Tibial nerve (tissue), 4 donors: ENCODE measurements around the gene TMEM147. TPM values are rescaled to one million over a fixed set of nuclear protein-coding genes. Genes with fewer than 3 reads are reported as not detected.

Source experiments
- DNase-seq, 2 donors: peaks; one replicate each; pipeline ENCODE4 v3.0.0-alpha.2; 2019; ENCODE audit warnings: low spot score in 2 of 2
- H3K27ac ChIP-seq, 4 donors: fragments of 200-600 bp; sonication (generic) in 3 of 4; one replicate each; pipeline ENCODE4 v1.5.1; 2017 to 2019; ENCODE audit warnings: mild to moderate bottlenecking in 1 of 4
- H3K27me3 ChIP-seq, 2 donors: fragments of 200-600 bp; sonication (generic) in 1 of 2; one replicate each; pipeline versions ENCODE4 v1.5.1 to v1.6.0; 2017 to 2019
- H3K36me3 ChIP-seq, 3 donors: fragments of 200-600 bp; sonication (generic); one replicate each; pipeline ENCODE4 v1.5.1; 2018 to 2019
- H3K4me1 ChIP-seq, 4 donors: fragments of 200-600 bp; sonication (generic) in 3 of 4; one replicate each; pipeline ENCODE4 v1.5.1; 2017 to 2019
- H3K4me3 ChIP-seq, 4 donors: fragments of 200-600 bp; sonication (generic) in 3 of 4; one replicate each; pipeline ENCODE4 v1.5.1; 2017 to 2019; ENCODE audit warnings: mild to moderate bottlenecking in 1 of 4, moderate library complexity in 1 of 4
- H3K9me3 ChIP-seq, 4 donors: fragments of 200-600 bp; sonication (generic) in 3 of 4; one replicate each; pipeline ENCODE4 v1.5.1; 2017 to 2019
- CTCF ChIP-seq, 5 experiments: fragments of 200-600 bp in 3 of 5; fragments of 450-650 bp in 2 of 5; sonication (generic) in 3 of 5; IDR thresholded peaks; one replicate each; pipeline ENCODE4 v1.5.1; 2016 to 2019; ENCODE audit warnings: antibody characterized with exemption in 5 of 5, mild to moderate bottlenecking in 3 of 5, moderate library complexity in 2 of 5
- EP300 ChIP-seq, 2 donors: sonication (generic); formaldehyde crosslinking; IDR thresholded peaks; one replicate each; pipeline ENCODE4 v1.6.1; 2017; ENCODE audit warnings: antibody characterized with exemption in 2 of 2, mild to moderate bottlenecking in 1 of 2
- POLR2A ChIP-seq, 2 donors: fragments of 450-650 bp; IDR thresholded peaks; one replicate each; pipeline ENCODE4 v1.6.1; 2017; ENCODE audit warnings: antibody characterized with exemption in 2 of 2, mild to moderate bottlenecking in 2 of 2, moderate library complexity in 2 of 2
- WGBS, 2 donors: methylation state at CpG; one replicate each; pipeline ENCODE4 v1.1.5; 2018; 5-methylcytosine and 5-hydroxymethylcytosine counted together
- total RNA-seq, 4 donors: library from RNA; depleted of rRNA; stranded (reverse); fragments of >200 nt; gene quantifications; one replicate each; pipeline ENCODE4 v1.1.0, GENCODE V29; 2016

Gene TMEM147
- total RNA-seq, 4 donors from 2014 or later: 63.8 to 103 (median 68.2) TPM

GRCh38 chr19:35518313-35518712, 27.1 kb upstream of the TMEM147 start:
- 60 to 73% methylated on average over 6 of the region's 6 CpGs for WGBS, 2 donors
- Histone ChIP-seq H3K27me3 (peaks cover 0 to 12% of the 10 kb centered on the region in 2 donors), H3K36me3 (no peaks in the 10 kb centered on the region), H3K27ac (no peak overlapping the region), H3K4me1 (no peaks in the 10 kb centered on the region), H3K9me3 (no peaks in the 10 kb centered on the region), H3K4me3 (no peak overlapping the region)
- TF ChIP-seq CTCF (IDR thresholded peaks at IDR 0.05) (no peak), EP300 (IDR thresholded peaks at IDR 0.05) (no peak), POLR2A (IDR thresholded peaks at IDR 0.05) (no peak)
- DNase-seq: no peak

GRCh38 chr19:35519291-35519690, 26.1 kb upstream of the TMEM147 start:
- H3K4me3 ChIP-seq: no peak overlapping the region
- H3K9me3 ChIP-seq: no peaks in the 10 kb centered on the region
- no peak for TF ChIP-seq POLR2A (IDR thresholded peaks at IDR 0.05)
- TF ChIP-seq CTCF (IDR thresholded peaks at IDR 0.05): no peak
- no peak for TF ChIP-seq EP300 (IDR thresholded peaks at IDR 0.05)
- no peaks in the 10 kb centered on the region for H3K4me1 ChIP-seq
- DNase-seq: no peak
- no peaks in the 10 kb centered on the region for H3K36me3 ChIP-seq
- H3K27ac ChIP-seq: no peak overlapping the region
- H3K27me3 ChIP-seq: peaks cover 0 to 8% of the 10 kb centered on the region in 2 donors
- WGBS, 2 donors: 53 to 61% methylated on average over 7 of the region's 7 CpGs

GRCh38 chr19:35521124-35521743, 24.2 kb upstream of the TMEM147 start:
- no peaks in the 10 kb centered on the region for H3K4me1 ChIP-seq
- peaks cover 0 to 9% of the 10 kb centered on the region in 2 donors for H3K27me3 ChIP-seq
- no peak for DNase-seq
- no peaks in the 10 kb centered on the region for H3K9me3 ChIP-seq
- TF ChIP-seq CTCF (IDR thresholded peaks at IDR 0.05) (no peak), POLR2A (IDR thresholded peaks at IDR 0.05) (no peak), EP300 (IDR thresholded peaks at IDR 0.05) (no peak)
- no peak overlapping the region for H3K4me3 ChIP-seq
- no peak overlapping the region for H3K27ac ChIP-seq
- WGBS, 2 donors: 40% methylated on average over 16 of the region's 16 CpGs
- H3K36me3 ChIP-seq: no peaks in the 10 kb centered on the region

- DNase-seq: no peak
- 79% methylated on average over 12 of the region's 12 CpGs for WGBS, 2 donors
- Histone ChIP-seq H3K27ac (no peak overlapping the region), H3K4me1 (no peaks in the 10 kb centered on the region), H3K9me3 (no peaks in the 10 kb centered on the region), H3K4me3 (no peak overlapping the region), H3K27me3 (peaks cover 0 to 17% of the 10 kb centered on the region in 2 donors), H3K36me3 (no peaks in the 10 kb centered on the region)
- TF ChIP-seq POLR2A (IDR thresholded peaks at IDR 0.05) (no peak), EP300 (IDR thresholded peaks at IDR 0.05) (no peak), CTCF (IDR thresholded peaks at IDR 0.05) (no peak)
These were observed 22.6 kb upstream of the TMEM147 start for GRCh38 chr19:35522745-35523327.

- TF ChIP-seq CTCF (IDR thresholded peaks at IDR 0.05): no peak
- TF ChIP-seq EP300 (IDR thresholded peaks at IDR 0.05): no peak
- no peak for TF ChIP-seq POLR2A (IDR thresholded peaks at IDR 0.05)
- WGBS, 2 donors: 22 to 40% methylated on average over 9 to 11 of the region's 11 CpGs
- H3K27me3 ChIP-seq: peaks cover 0 to 32% of the 10 kb centered on the region in 2 donors
These were observed 21.1 kb upstream of the TMEM147 start for GRCh38 chr19:35524181-35524837.

More at GRCh38 chr19:35524181-35524837, 21.1 kb upstream of the TMEM147 start:
- Histone ChIP-seq H3K36me3 (no peaks in the 10 kb centered on the region), H3K4me1 (no peaks in the 10 kb centered on the region), H3K27ac (no peak overlapping the region), H3K4me3 (no peak overlapping the region), H3K9me3 (no peaks in the 10 kb centered on the region)
- DNase-seq: no peak
